GM12878 (cell line): ENCODE measurements around the gene SNAPC4. TPM values are rescaled to one million over a fixed set of nuclear protein-coding genes. Genes with fewer than 3 reads are reported as not detected.

ENCODE experiments used
- ATAC-seq: fragments of 200-7000 bp; cut with Tn5 transposase; 3 replicates; pipeline ENCODE4 v1.9.1; 2020; ENCODE audit warnings: mild to moderate bottlenecking, moderate library complexity
- BruUV-seq: library from RNA; stranded (reverse); fragments of 400-500 nt; replicated peaks from 2 replicates; lab custom pipeline; 2021; lab: Mats Ljungman, UMichigan
- CTCF ChIA-PET: fragments of 300-600 bp; sonication (Branson Sonifier 250); formaldehyde crosslinking; extraction: SDS; loops from one replicate; lab custom pipeline; 2021; ENCODE audit warnings: inconsistent platforms; lab: Yijun Ruan, JAX
- POLR2A ChIA-PET: fragments of 350-600 bp; formaldehyde crosslinking; extraction: SDS; loops from one replicate; lab custom pipeline; 2021; ENCODE audit warnings: inconsistent platforms; lab: Charles Lee
- RAD21 ChIA-PET: fragments of 300-600 bp; sonication (Branson Sonifier 250); formaldehyde crosslinking; loops from one replicate; lab custom pipeline; 2023; ENCODE audit warnings: antibody characterized with exemption; ENCODE audit not compliant: unreplicated experiment; lab: Charles Lee
- SMC1A ChIA-PET: fragments of 300-600 bp; sonication (Branson Sonifier 250); formaldehyde crosslinking; loops from one replicate; lab custom pipeline; 2023; ENCODE audit not compliant: unreplicated experiment, uncharacterized antibody; lab: Charles Lee
- DNase-seq: peaks from one replicate; pipeline ENCODE4 v3.0.0-alpha.2; 2011; ENCODE audit warnings: low read depth, low spot score
- FAIRE-seq: peaks from 3 replicates; lab custom pipeline; 2011; peaks lifted over from hg19 to GRCh38; lab: Jason Lieb, UNC
- H2AFZ ChIP-seq: 2 replicates; pipeline ENCODE4 v1.6.0; 2011; ENCODE audit warnings: low read depth, low read length, control low read depth; ENCODE audit not compliant: control insufficient read depth
- H3K27ac ChIP-seq: 2 replicates; pipeline ENCODE4 v1.5.1; 2011; ENCODE audit warnings: control low read depth; ENCODE audit not compliant: control insufficient read depth, insufficient read depth
- H3K27me3 ChIP-seq, 2 experiments: replicated peaks in 1 of 2; 2 replicates each; pipeline versions ENCODE4 v1.6.0 to v1.6.1; 2011; ENCODE audit warnings: low read length in 1 of 2; ENCODE audit not compliant: control insufficient read depth in 2 of 2, insufficient read depth in 2 of 2
- H3K36me3 ChIP-seq, 2 experiments: 2 replicates each; pipeline ENCODE4 v1.5.1; 2011; ENCODE audit warnings: low read length in 1 of 2; ENCODE audit not compliant: control insufficient read depth in 2 of 2, insufficient read depth in 2 of 2
- H3K4me1 ChIP-seq: 2 replicates; pipeline ENCODE4 v1.6.1; 2011; ENCODE audit warnings: mild to moderate bottlenecking, low read length, moderate library complexity, mixed read lengths; ENCODE audit not compliant: control insufficient read depth, insufficient read depth
- H3K4me2 ChIP-seq: 2 replicates; pipeline ENCODE4 v1.6.0; 2011; ENCODE audit warnings: control low read depth; ENCODE audit not compliant: control insufficient read depth, insufficient read depth
- H3K4me3 ChIP-seq: fragments of 200-600 bp; sonication (generic); 2 replicates; pipeline ENCODE4 v1.5.1; 2016
- H3K79me2 ChIP-seq: 2 replicates; pipeline ENCODE4 v1.6.0; 2011; ENCODE audit warnings: low read length; ENCODE audit not compliant: control insufficient read depth, insufficient read depth
- H3K9ac ChIP-seq: 2 replicates; pipeline ENCODE4 v1.8.0; 2011; ENCODE audit warnings: low read length, control low read depth, mixed read lengths; ENCODE audit not compliant: control insufficient read depth, insufficient read depth
- H3K9me3 ChIP-seq: replicated peaks from 3 replicates; pipeline ENCODE4 v1.5.1; 2011; ENCODE audit warnings: mild to moderate bottlenecking, low read length; ENCODE audit not compliant: control insufficient read depth, insufficient read depth
- H4K20me1 ChIP-seq: 2 replicates; pipeline ENCODE4 v1.6.0; 2011; ENCODE audit not compliant: control insufficient read depth, insufficient read depth
- BMI1 ChIP-seq: fragments of 450-650 bp; IDR thresholded peaks from 2 replicates; pipeline ENCODE4 v1.6.1; 2016; ENCODE audit warnings: mild to moderate bottlenecking, moderate library complexity, borderline replicate concordance
- BRCA1 ChIP-seq: IDR thresholded peaks from 2 replicates; pipeline ENCODE4 v1.6.1; 2011; ENCODE audit warnings: low read depth, low read length, improper control_type of control experiment
- CBFB ChIP-seq: IDR thresholded peaks from 2 replicates; pipeline ENCODE4 v1.6.1; 2016; ENCODE audit warnings: antibody characterized with exemption, low read depth
- ETV6 ChIP-seq, 2 experiments: fragments of 450-650 bp in 1 of 2; IDR thresholded peaks in 1 of 2; conservative IDR thresholded peaks in 1 of 2; 2 replicates each; pipeline ENCODE4 v1.6.1; 2014; ENCODE audit warnings: antibody characterized with exemption in 1 of 2, borderline replicate concordance in 1 of 2, low read depth in 1 of 2, mild to moderate bottlenecking in 1 of 2, moderate library complexity in 1 of 2
- GATAD2B ChIP-seq: fragments of 450-650 bp; conservative IDR thresholded peaks from 2 replicates; pipeline ENCODE4 v1.6.1; 2017; ENCODE audit warnings: low read depth, mild to moderate bottlenecking, moderate library complexity
- HDAC2 ChIP-seq: fragments of 200-600 bp; sonication (generic); IDR thresholded peaks from 2 replicates; pipeline ENCODE4 v1.6.1; 2017
- HDGF ChIP-seq: fragments of 450-650 bp; IDR thresholded peaks from 2 replicates; pipeline ENCODE4 v1.6.1; 2016; ENCODE audit warnings: antibody characterized with exemption
- KDM1A ChIP-seq: fragments of 200-600 bp; sonication (generic); IDR thresholded peaks from 2 replicates; pipeline ENCODE4 v1.6.1; 2016; ENCODE audit warnings: borderline replicate concordance
- KLF5 ChIP-seq: fragments of 450-650 bp; IDR thresholded peaks from 2 replicates; pipeline ENCODE4 v1.6.1; 2014; ENCODE audit warnings: mild to moderate bottlenecking; ENCODE audit not compliant: partially characterized antibody
- MXI1 ChIP-seq: fragments of 150-350 bp; IDR thresholded peaks from 2 replicates; pipeline ENCODE4 v1.6.1; 2011; ENCODE audit warnings: low read depth, mild to moderate bottlenecking, inconsistent platforms, low read length, improper control_type of control experiment
- RCOR1 ChIP-seq: conservative IDR thresholded peaks from 2 replicates; pipeline ENCODE4 v1.6.1; 2012; ENCODE audit warnings: low read depth, low read length, improper control_type of control experiment
- SKIL ChIP-seq: fragments of 450-650 bp; IDR thresholded peaks from 2 replicates; pipeline ENCODE4 v1.6.1; 2017; ENCODE audit warnings: mild to moderate bottlenecking, low read depth, inconsistent platforms; ENCODE audit not compliant: poor library complexity, severe bottlenecking
- SREBF1 ChIP-seq: IDR thresholded peaks from 2 replicates; pipeline ENCODE4 v1.6.1; 2012; ENCODE audit warnings: mild to moderate bottlenecking, low read length
- ZBED1 ChIP-seq: IDR thresholded peaks from 2 replicates; pipeline ENCODE4 v1.6.1; 2016; ENCODE audit warnings: borderline replicate concordance
- WGBS: methylation state at CpG from one replicate; pipeline ENCODE4 v1.1.6; 2016; ENCODE audit warnings: low lambda C conversion rate; ENCODE audit not compliant: insufficient replicate concordance, insufficient coverage; ENCODE audit errors: missing lambda C conversion rate; 5-methylcytosine and 5-hydroxymethylcytosine counted together
- in situ Hi-C: fragments of 300-500 bp; cut with MboI; formaldehyde crosslinking; loops from 9 replicates; pipeline ENCODE4 v1.14.3; 2018; ENCODE audit warnings: mixed read lengths
- intact Hi-C: fragments of 100-400 bp; cut with micrococcal nuclease; formaldehyde crosslinking; loops from one replicate; pipeline ENCODE4 v1.14.2; 2022; ENCODE audit not compliant: unreplicated experiment
- polyA plus RNA-seq, 11 experiments: library from polyadenylated mRNA; depleted of rRNA in 4 of 11; unstranded in 6 of 11; stranded (reverse) in 5 of 11; fragments of >200 nt; fragmentation: Nextera tagmentation in 4 of 11; fragmentation: Illumina TruSeq in 1 of 11; extraction: Ambion mirVana in 4 of 11; extraction: Trizol in 1 of 11; gene quantifications; 1 replicate in 1 of 11; 2 replicates in 10 of 11; pipeline versions ENCODE4 v1.2.1 to v1.2.3, GENCODE V29; 2011 to 2016; ENCODE audit warnings: inconsistent platforms in 2 of 11, missing spikeins in 2 of 11, low read depth in 1 of 11
- total RNA-seq, 4 experiments: library from RNA; depleted of rRNA in 3 of 4; stranded (reverse); fragments of >200 nt in 3 of 4; fragmentation: Illumina TruSeq in 1 of 4; extraction: Trizol in 1 of 4; gene quantifications; 2 replicates each; pipeline versions ENCODE4 v1.2.1 to v1.2.3, GENCODE V29; 2013 to 2021
- TF ChIP-seq, protein P1 (sequence below): fragments of 450-650 bp; IDR thresholded peaks from 2 replicates; pipeline ENCODE4 v1.6.1; 2017; ENCODE audit warnings: low read depth, mild to moderate bottlenecking, moderate library complexity

The SNAPC4 gene
- total and polyA plus RNA-seq, 10 of the 15 experiments (the other 5 are each of a cell fraction or from before 2014, with no cell fraction given), result 0.42 to 19.8 (median 7.0) TPM

DNA sequence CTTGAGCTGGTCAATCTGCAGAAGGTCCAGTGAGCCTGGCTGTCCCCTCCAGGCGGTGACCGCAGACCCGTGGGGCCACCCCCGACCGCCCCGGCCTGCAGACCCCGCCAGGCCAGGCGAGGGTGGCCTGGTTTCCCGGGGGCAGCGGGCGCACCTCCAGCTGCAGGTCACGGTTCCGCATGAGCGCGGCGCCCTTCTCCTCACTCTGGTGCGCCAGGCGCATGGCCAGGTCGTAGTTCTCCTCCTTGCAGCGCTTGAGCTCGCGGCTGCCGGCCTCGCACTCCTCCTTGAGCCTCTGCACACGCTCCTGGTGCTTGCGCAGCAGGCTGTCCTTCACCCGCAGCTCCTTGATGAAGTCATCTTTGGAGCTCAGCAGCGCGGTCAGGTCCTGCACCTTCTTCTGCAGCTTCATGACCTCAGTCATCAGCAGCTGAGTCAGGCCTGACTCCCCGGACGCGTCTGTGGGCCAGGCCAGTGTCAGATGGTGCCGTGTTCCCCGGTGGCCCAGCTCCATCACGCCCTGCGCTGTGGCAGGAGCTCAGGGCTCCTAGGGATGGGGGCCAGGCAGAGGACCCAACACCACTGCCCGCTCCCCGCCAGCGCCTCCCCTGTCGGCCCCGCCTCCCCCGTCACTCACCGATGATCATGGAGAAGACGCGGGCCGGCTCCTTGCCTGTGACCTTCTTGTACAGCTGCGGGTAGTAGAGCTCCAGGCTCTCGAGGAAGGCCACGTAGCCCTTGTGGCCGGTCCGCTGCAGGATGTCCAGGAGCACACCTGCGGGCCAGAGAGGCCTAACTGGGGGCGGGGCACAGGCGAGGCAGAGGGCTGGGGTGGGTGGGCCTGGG is 29.1 kb downstream of the SNAPC4 start:
- Histone ChIP-seq H3K4me2 (no peak overlapping the region), H3K9ac (no peak overlapping the region), H3K36me3 (peaks cover 0 to 1% of the 10 kb centered on the region in 2 experiments; a peak in 3 of 4 replicates), H3K4me3 (no peak overlapping the region), H3K9me3 (no peaks in the 10 kb centered on the region), H3K79me2 (no peaks in the 10 kb centered on the region), H3K4me1 (0 out of 2 replicates have a peak, but pooled peaks cover 4% of the 10 kb centered on the region), H2AFZ (no peak overlapping the region), H4K20me1 (no peaks in the 10 kb centered on the region), H3K27me3 (no peaks in the 10 kb centered on the region), H3K27ac (no peak overlapping the region)
- SMC1A ChIA-PET, result interaction anchor here (0.8 kb wide), 1 partner anchor 115 kb away, joined by 3 read pairs; no protein-coding TSS in a partner anchor
- POLR2A ChIA-PET, result no interaction called here
- in situ Hi-C loops, result no loop called here
- WGBS, result 86% methylated on average over 35 of the region's 54 CpGs
- CTCF ChIA-PET, result no interaction called here
- ATAC-seq (no peak), FAIRE-seq (no peak), DNase-seq (no peak)
- RAD21 ChIA-PET, result no interaction called here
- intact Hi-C loops, result no loop called here
- no TSS peak for BruUV-seq
- no peak for TF ChIP-seq MXI1
- no peak for TF ChIP-seq ZBED1
- TF ChIP-seq SKIL, result no peak
- no peak for TF ChIP-seq HDAC2
- no peak for TF ChIP-seq BRCA1
- TF ChIP-seq HDGF, result no peak
- no peak for TF ChIP-seq RCOR1
- no peak for TF ChIP-seq SREBF1
- no peak for TF ChIP-seq ETV6 (conservative IDR thresholded peaks at IDR 0.05 in 1 of 2, IDR thresholded peaks at IDR 0.05 in 1 of 2; ENCODE audit: borderline replicate concordance in 1 of 2, low read depth in 1 of 2)
- no peak for TF ChIP-seq KLF5
- TF ChIP-seq GATAD2B, result no peak
- TF ChIP-seq, protein P1, sequence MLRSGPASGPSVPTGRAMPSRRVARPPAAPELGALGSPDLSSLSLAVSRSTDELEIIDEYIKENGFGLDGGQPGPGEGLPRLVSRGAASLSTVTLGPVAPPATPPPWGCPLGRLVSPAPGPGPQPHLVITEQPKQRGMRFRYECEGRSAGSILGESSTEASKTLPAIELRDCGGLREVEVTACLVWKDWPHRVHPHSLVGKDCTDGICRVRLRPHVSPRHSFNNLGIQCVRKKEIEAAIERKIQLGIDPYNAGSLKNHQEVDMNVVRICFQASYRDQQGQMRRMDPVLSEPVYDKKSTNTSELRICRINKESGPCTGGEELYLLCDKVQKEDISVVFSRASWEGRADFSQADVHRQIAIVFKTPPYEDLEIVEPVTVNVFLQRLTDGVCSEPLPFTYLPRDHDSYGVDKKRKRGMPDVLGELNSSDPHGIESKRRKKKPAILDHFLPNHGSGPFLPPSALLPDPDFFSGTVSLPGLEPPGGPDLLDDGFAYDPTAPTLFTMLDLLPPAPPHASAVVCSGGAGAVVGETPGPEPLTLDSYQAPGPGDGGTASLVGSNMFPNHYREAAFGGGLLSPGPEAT, result no peak
- TF ChIP-seq BMI1, result no peak
- no peak for TF ChIP-seq CBFB
- no peak for TF ChIP-seq KDM1A
